Heart left ventricle (tissue), 16 donors: ENCODE measurements around the gene NPC1L1. TPM values are rescaled to one million over a fixed set of nuclear protein-coding genes. Genes with fewer than 3 reads are reported as not detected.

ENCODE experiments used
- ATAC-seq, 4 donors: fragments of 200-7000 bp; cut with Tn5 transposase; one replicate each; pipeline ENCODE4 v1.9.1; 2020 to 2022; ENCODE audit warnings: moderate library complexity in 4 of 4, mild to moderate bottlenecking in 3 of 4, moderate number of reproducible peaks in 1 of 4
- DNase-seq, 5 donors: peaks; one replicate each; pipeline ENCODE4 v3.0.0-alpha.2; 2020
- H3K27ac ChIP-seq, 12 donors: fragments of 200-600 bp; sonication (generic) in 4 of 12; one replicate each; pipeline versions ENCODE4 v1.5.0 to v1.8.0; 2016 to 2022; ENCODE audit warnings: mild to moderate bottlenecking in 2 of 12
- H3K27me3 ChIP-seq, 9 donors: fragments of 200-600 bp; sonication (generic) in 2 of 9; one replicate each; pipeline versions ENCODE4 v1.5.1 to v1.8.0; 2016 to 2022; ENCODE audit warnings: mild to moderate bottlenecking in 3 of 9
- H3K36me3 ChIP-seq, 9 donors: fragments of 200-600 bp; sonication (generic) in 2 of 9; one replicate each; pipeline versions ENCODE4 v1.5.0 to v1.8.0; 2018 to 2022; ENCODE audit warnings: mild to moderate bottlenecking in 2 of 9
- H3K4me1 ChIP-seq, 12 donors: fragments of 200-600 bp; sonication (generic) in 4 of 12; one replicate each; pipeline versions ENCODE4 v1.5.0 to v1.8.0; 2016 to 2022; ENCODE audit warnings: mild to moderate bottlenecking in 3 of 12
- H3K4me3 ChIP-seq, 12 donors: fragments of 200-600 bp; sonication (generic) in 4 of 12; one replicate each; pipeline versions ENCODE4 v1.5.0 to v1.8.0; 2017 to 2022; ENCODE audit warnings: mild to moderate bottlenecking in 9 of 12, moderate library complexity in 4 of 12
- H3K9me3 ChIP-seq, 12 donors: fragments of 200-600 bp; sonication (generic) in 4 of 12; one replicate each; pipeline versions ENCODE4 v1.5.0 to v1.8.0; 2016 to 2022; ENCODE audit warnings: mild to moderate bottlenecking in 1 of 12
- POLR2A ChIP-seq, 2 donors: fragments of 450-650 bp; IDR thresholded peaks; one replicate each; pipeline ENCODE4 v1.6.1; 2017; ENCODE audit warnings: antibody characterized with exemption in 2 of 2, mild to moderate bottlenecking in 2 of 2, moderate library complexity in 2 of 2
- WGBS, 4 donors: extraction: QIAGEN DNeasy Blood & Tissue Kit in 2 of 4; methylation state at CpG; one replicate each; pipeline versions ENCODE4 v1.1.5 to v1.1.7; 2013 to 2018; 5-methylcytosine and 5-hydroxymethylcytosine counted together
- intact Hi-C, 10 donors: fragments of 100-400 bp; cut with DNase I; formaldehyde crosslinking; loops; one replicate each; pipeline versions ENCODE4 v1.11.1 to v1.14.2; 2022
- polyA plus RNA-seq, 2 donors: library from polyadenylated mRNA; stranded (reverse); fragments of 200-250 nt; gene quantifications; one replicate each; pipeline ENCODE4 v1.2.3, GENCODE V29; 2013
- total RNA-seq, 9 donors: library from RNA; depleted of rRNA in 2 of 9; stranded (reverse); fragments of >200 nt in 2 of 9; fragmentation: NEBNext Ultra II Directional in 3 of 9; extraction: Animal tissue kit (Norgen Biotek cat#: 25700) in 3 of 9; gene quantifications; one replicate each; pipeline versions ENCODE4 v1.1.0 to v1.2.4, GENCODE V29; 2016 to 2023
- TF ChIP-seq, protein P1 (sequence below), 12 donors: fragments of 200-600 bp; sonication (generic) in 4 of 12; IDR thresholded peaks; one replicate each; pipeline versions ENCODE4 v1.5.0 to v1.8.0; 2018 to 2022; ENCODE audit warnings: antibody characterized with exemption in 12 of 12, mild to moderate bottlenecking in 5 of 12
- donor health status: ischemic (EF 13 %, LVEDD 7.1; RV severe dilation, severe dysfunction).
- donor health status: healthy with polysubstance abuse.
- donor health status: DM: no; HTN: yes; CAD: no.
- donor health status: DM: no; HTN: no; CAD: no.
- donor health status: ischemic (EF 25% LVEDD 6.9; RV normal size, moderate dysfunction).
- donor health status: ischemic (EF 25% LVEDD 5.7; RV mildly dilated, moderate dysfunction).
- donor health status: healthy.
- donor health status: DM: yes; HTN: yes; CAD: no.
- donor health status: ischemic (EF 35%, LVEDD 5.7; RV mildly dilated, moderate dysfunction).
- donor health status: nonischemic (EF 11% LVEDD 7.7; RV severe dilation, severe dysfunction).
- donor health status: DM: yes; HTN: yes; CAD: no.
- donor health status: PGD.
- donor health status: ischemic (EF 29% LVEDD 5.4; RV normal size, mild dysfunction).
- donor health status: nonischemic (EF 23%, LVEDD 6.1; RV moderate dilation, normal function).

Gene NPC1L1
- total and polyA plus RNA-seq, 11 donors, result 0.03 to 0.25 (median 0.13) TPM; not detected in 4

GRCh38 chr7:44565795-44566559 is 24.8 kb upstream of the NPC1L1 start:
- no peak for DNase-seq
- Histone ChIP-seq H3K27ac (peak overlapping the region in 2 of 12 donors; percentile 10 to 37), H3K9me3 (no peaks in the 10 kb centered on the region), H3K36me3 (peaks cover 4 to 77% (median 70%) of the 10 kb centered on the region in 9 donors), H3K27me3 (no peaks in the 10 kb centered on the region), H3K4me3 (no peak overlapping the region), H3K4me1 (peaks cover 0 to 11% (median 1%) of the 10 kb centered on the region in 12 donors)
- intact Hi-C loops, result loop anchor here in 9 of 10 donors (1.0 to 10.0 kb wide), 9 partner anchors 71 to 331 kb away; partner anchors contain the start of gene NUDCD3 (in 2 of the 9)
- ATAC-seq, result peak; percentile 7 to 35 (median 20)
- TF ChIP-seq, protein P1, sequence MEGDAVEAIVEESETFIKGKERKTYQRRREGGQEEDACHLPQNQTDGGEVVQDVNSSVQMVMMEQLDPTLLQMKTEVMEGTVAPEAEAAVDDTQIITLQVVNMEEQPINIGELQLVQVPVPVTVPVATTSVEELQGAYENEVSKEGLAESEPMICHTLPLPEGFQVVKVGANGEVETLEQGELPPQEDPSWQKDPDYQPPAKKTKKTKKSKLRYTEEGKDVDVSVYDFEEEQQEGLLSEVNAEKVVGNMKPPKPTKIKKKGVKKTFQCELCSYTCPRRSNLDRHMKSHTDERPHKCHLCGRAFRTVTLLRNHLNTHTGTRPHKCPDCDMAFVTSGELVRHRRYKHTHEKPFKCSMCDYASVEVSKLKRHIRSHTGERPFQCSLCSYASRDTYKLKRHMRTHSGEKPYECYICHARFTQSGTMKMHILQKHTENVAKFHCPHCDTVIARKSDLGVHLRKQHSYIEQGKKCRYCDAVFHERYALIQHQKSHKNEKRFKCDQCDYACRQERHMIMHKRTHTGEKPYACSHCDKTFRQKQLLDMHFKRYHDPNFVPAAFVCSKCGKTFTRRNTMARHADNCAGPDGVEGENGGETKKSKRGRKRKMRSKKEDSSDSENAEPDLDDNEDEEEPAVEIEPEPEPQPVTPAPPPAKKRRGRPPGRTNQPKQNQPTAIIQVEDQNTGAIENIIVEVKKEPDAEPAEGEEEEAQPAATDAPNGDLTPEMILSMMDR (IDR thresholded peaks at IDR 0.05), result peak in 5 of 12 donors; percentile 1 to 26 (median 5)
- TF ChIP-seq POLR2A (IDR thresholded peaks at IDR 0.05), result no peak
- WGBS, 4 donors, result 64 to 67% (median 65%) methylated on average over 16 of the region's 16 CpGs

DNA sequence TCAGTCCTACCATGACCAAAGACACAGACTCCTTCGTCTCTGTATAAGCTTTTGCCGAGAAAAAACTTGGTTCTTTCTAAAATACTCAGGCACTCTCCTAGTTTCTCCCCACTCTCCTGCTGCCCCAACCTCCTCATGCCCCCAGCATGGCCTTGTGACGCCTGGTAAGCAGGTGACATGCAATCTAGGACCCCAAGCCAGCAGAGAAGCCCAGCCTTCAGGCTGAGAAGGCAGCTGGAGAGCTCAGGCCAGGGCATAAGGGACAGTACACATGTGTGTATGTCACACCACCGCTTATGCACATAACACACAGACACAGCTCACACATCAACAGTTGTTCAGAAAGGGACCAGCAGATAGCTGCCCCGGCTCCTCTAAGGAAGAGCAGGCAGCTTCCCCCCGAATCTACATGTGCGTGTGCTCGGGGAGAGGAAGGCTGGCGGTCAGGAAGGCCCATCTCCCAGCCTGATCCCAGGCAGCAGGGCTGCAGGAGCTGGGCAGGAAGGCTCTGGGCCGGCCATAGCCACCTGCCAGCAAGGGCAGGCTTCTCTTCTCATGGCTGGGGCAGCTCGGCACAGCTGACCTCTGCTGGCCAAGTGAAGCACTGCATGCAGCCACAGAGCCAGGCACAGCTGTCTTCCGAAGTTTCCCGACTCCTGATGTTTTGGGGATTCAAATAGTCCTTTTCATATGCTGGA is 24.1 kb upstream of the NPC1L1 start:
- TF ChIP-seq POLR2A (IDR thresholded peaks at IDR 0.05), result no peak
- TF ChIP-seq, protein P1 (IDR thresholded peaks at IDR 0.05), result peak; percentile 92 to 99 (median 97)
- Histone ChIP-seq H3K27me3 (no peaks in the 10 kb centered on the region), H3K4me3 (no peak overlapping the region), H3K9me3 (no peaks in the 10 kb centered on the region), H3K4me1 (peaks cover 0 to 11% (median 1%) of the 10 kb centered on the region in 12 donors), H3K36me3 (peaks cover 4 to 70% (median 63%) of the 10 kb centered on the region in 9 donors), H3K27ac (peak overlapping the region in 1 of 12 donors; percentile 37)
- DNase-seq (peak; percentile 50 to 86 (median 73)), ATAC-seq (peak; percentile 73 to 91 (median 88))
- intact Hi-C loops, result loop anchor here in 9 of 10 donors (1.0 to 10.0 kb wide), 9 partner anchors 70 to 330 kb away; partner anchors contain the start of gene NUDCD3 (in 2 of the 9)
- WGBS, 4 donors, result 52 to 61% (median 58%) methylated on average over 9 to 13 of the region's 13 CpGs

DNA sequence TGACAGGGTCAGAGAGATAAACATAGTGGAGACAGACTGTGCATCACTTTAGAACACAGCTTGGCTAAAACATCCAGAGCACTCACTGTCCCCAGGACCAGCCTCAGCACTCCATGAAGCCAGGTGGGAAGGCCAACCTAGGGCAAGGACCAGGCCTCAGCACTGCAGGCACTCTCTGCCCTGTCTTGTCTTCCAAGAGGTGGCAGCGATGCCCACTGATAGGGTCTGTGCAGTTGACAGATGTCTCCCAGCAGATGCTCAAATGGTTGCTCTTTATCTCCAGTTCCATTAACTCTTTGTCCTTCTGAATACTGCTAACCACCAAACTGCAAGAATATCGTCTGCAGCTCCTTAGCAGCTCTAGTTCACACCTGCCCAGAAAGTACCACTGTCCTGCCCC is 23.5 kb upstream of the NPC1L1 start:
- whole genome bisulfite sequencing, 4 donors, result 53 to 71% (median 62%) methylated on average over 2 of the region's 2 CpGs
- H3K9me3 ChIP-seq, result no peaks in the 10 kb centered on the region
- DNase-seq (no peak), ATAC-seq (no peak)
- H3K4me3 ChIP-seq, result no peak overlapping the region
- TF ChIP-seq, protein P1 (IDR thresholded peaks at IDR 0.05), result no peak
- TF ChIP-seq POLR2A (IDR thresholded peaks at IDR 0.05), result no peak
- no peak overlapping the region for H3K27ac ChIP-seq
- intact Hi-C loops, result loop anchor here (1.0 to 10.0 kb wide), 10 partner anchors 70 to 332 kb away; partner anchors contain the start of gene NUDCD3 (in 2 of the 10)
- no peaks in the 10 kb centered on the region for H3K27me3 ChIP-seq
- H3K4me1 ChIP-seq, result peaks cover 0 to 11% (median 1%) of the 10 kb centered on the region in 12 donors
- H3K36me3 ChIP-seq, result peaks cover 4 to 64% (median 56%) of the 10 kb centered on the region in 9 donors
